VCaP (cell line): Measurements from ENCODE around the gene IL4R.

ENCODE experiments used
- H3K27ac ChIP-seq: fragments of 450-650 bp; 2 replicates; pipeline ENCODE4 v1.5.1; 2017
- TF ChIP-seq, protein P1 (sequence below): fragments of 450-650 bp; conservative IDR thresholded peaks from 2 replicates; pipeline ENCODE4 v1.5.1; 2017; ENCODE audit warnings: mild to moderate bottlenecking, moderate library complexity

The IL4R gene

DNA sequence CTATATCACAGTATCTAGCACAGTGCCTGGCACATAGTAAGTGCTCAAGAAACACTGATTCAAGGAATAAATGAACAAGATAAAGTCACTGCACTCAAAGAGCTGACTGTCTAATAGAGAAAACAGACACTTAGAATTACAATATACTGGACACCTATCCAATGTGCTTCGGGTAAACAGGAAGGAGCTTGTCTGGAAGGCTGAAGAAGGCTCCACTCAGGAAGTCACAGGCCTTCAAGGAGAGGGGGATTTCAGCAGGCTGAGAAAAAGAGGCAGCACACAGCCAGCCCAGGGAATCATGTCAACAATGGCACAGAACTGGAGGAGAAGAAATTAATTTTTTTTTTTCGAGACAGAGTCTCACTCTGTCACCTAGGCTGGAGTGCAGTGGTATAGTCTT lies 9.7 kb upstream of the IL4R start:
- H3K27ac ChIP-seq: no peak overlapping the region
- TF ChIP-seq, protein P1, sequence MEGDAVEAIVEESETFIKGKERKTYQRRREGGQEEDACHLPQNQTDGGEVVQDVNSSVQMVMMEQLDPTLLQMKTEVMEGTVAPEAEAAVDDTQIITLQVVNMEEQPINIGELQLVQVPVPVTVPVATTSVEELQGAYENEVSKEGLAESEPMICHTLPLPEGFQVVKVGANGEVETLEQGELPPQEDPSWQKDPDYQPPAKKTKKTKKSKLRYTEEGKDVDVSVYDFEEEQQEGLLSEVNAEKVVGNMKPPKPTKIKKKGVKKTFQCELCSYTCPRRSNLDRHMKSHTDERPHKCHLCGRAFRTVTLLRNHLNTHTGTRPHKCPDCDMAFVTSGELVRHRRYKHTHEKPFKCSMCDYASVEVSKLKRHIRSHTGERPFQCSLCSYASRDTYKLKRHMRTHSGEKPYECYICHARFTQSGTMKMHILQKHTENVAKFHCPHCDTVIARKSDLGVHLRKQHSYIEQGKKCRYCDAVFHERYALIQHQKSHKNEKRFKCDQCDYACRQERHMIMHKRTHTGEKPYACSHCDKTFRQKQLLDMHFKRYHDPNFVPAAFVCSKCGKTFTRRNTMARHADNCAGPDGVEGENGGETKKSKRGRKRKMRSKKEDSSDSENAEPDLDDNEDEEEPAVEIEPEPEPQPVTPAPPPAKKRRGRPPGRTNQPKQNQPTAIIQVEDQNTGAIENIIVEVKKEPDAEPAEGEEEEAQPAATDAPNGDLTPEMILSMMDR: no peak

DNA sequence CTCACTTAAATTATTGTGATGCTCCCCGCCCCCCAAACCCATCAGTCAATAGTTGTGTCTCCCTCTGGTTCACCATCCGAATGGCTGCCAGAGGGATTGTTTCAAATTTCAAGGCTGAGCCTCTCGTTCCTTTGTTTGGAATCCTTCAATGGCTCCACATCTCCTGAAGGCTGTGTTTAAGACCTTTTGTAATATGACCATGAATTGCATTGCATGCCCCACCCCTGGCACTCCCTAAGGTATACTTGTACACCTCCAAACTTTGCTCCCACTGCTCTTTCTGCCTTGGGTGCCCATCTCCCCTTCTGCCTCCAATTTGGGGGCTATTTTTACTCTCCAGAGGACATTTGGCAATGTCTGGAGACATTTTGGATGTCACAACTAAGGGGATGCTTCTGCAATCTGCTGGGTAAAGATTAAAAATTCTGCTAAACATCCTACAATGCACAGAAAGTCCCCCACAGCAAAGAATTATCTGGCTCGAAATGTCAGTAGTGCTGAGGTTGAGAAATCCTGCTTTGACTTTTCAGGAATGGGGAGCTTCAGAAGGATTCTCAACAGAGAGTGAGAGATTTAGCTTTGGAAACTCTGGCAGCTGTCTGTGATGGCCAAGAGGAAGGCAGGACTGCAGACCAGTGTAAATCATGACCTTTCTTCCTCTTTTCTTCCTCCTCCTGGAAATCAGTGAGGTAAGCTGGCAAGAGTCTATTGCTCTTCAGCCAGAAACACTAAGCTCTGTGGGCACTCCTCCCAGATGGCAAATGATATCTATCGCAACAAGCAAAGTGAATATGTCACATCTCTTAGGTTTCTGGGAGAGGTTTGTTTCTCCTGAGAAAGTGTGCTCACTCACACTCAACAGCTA lies 8.7 kb upstream of the IL4R start:
- TF ChIP-seq, protein P1: no peak
- H3K27ac ChIP-seq: no peak overlapping the region

DNA sequence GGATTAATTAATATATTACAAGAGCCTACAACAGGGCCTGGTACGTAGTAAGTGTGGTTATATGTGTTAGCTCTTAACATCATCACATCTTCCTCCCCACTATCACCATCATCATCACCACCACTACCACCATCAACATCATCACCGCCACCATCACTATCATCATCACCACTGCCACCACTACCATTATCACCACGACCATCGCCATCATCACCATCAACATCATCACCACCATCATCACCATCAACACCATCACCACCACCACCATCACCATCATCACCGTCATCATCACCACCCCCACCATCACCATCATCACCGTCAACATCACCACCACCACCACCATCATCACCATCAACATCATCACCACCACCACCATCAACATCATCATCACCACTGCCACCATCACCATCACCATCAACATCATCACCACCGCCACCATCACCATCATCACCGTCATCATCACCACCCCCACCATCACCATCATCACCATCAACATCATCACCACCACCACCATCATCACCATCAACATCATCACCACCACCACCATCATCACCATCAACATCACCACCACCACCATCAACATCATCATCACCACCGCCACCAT lies 7.8 kb upstream of the IL4R start:
- TF ChIP-seq, protein P1: no peak
- H3K27ac ChIP-seq: no peak overlapping the region

DNA sequence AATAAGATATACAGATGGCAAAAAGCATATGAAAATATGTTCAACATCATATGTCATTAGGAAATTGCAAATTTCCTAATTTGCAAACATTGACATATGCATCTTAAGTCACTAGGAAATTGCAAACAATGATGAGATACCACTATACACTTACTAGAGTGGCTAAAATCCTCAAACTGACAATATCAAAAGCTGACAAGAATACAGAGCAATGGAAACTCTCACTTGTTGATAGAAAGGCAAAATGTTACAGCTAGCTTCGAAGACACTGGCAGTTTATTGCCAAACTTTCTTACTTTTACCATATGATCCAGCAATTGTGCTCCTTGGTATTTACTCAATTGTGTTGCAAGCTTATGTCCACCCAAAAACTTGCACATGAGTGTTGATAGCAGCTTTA lies 5.0 kb upstream of the IL4R start:
- TF ChIP-seq, protein P1: no peak
- H3K27ac ChIP-seq: no peak overlapping the region

DNA sequence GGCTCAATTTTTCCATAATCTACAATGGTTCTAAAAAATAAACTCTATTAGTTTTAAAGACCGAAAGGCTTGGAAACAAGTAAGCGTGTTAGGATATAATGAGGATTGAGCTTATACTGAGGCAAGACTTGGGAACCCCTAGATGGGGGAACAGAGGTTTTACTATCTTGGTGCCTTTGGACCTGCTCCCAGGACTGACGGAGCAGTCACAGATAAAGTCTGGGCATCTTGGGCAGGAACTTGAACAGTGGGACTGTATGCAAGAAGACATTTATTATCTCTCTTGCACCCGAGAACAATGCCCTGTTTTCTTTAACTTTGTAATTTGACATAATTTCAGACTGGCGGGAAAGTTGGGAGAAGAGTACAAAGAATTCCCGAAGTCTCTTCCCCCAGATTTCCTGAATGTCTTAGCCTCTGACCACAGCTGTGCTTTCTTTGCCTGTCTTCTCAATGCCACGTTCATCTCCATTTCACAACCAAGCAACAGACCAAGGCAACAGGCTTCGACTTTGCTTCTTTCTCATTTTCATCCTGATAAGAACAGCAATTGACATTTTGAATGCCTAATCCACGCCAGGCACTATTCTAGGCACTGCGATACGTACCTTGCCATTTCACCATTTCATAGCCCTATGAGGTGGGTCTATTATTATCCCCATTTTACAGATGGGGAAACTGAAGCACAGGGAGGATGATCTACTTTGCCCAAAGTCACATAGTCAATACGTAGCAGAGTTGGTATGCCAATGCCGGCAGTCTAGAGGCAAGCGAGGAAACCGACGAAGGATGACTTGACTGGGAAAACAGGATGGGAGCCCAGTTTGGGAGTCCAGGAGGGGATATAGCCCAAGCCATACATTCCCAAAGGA lies 3.0 kb upstream of the IL4R start:
- TF ChIP-seq, protein P1: no peak

DNA sequence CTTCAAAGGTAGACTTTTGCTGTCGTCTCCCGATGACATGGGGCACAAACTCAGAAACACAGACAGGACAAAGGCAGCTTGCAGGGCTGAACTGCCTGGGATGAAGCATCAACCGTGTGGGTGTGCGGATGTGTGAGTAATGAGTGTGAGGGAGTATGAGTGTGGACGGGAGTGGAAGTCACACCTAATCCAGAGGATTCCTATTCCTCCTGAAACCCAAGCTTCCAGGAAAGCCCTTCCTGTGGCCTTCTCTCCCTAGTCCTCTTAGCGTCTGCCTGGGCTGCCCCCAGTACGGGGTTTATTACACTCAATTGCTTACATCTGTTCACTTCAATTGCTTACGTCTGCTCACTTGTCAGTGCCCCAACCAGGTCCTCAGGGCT lies 2.3 kb upstream of the IL4R start:
- TF ChIP-seq, protein P1: no peak
- H3K27ac ChIP-seq: no peak overlapping the region

More for the DNA sequence above, 3.0 kb upstream of the IL4R start:
- H3K27ac ChIP-seq: no peak overlapping the region

DNA sequence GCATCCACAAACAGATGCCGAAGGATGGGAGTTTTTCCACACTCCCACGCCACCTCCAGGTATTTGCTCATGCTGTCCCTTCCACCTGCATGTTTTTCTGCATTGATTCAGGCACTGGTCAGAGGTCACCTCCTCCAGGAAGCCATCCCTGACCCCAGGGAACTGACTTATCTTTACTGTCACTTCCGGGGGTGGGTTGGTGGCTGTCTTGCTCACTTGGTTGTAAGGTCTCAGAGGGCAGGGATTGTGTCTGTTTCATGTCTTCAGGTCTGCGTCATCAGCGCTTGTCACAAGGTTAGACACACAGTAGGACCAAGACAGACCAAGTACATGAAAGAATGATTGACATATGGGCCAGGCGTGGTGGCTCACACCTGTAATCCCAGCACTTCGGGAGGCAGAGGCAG lies 1.9 kb upstream of the IL4R start:
- TF ChIP-seq, protein P1: no peak
- no peak overlapping the region for H3K27ac ChIP-seq
